Measurements from ENCODE around the gene DFFB. TPM values are rescaled to one million over a fixed set of nuclear protein-coding genes. Genes with fewer than 3 reads are reported as not detected.

The DFFB gene
- total RNA-seq, 2 experiments from 2014 or later = 8.8 to 10.2 TPM

DNA sequence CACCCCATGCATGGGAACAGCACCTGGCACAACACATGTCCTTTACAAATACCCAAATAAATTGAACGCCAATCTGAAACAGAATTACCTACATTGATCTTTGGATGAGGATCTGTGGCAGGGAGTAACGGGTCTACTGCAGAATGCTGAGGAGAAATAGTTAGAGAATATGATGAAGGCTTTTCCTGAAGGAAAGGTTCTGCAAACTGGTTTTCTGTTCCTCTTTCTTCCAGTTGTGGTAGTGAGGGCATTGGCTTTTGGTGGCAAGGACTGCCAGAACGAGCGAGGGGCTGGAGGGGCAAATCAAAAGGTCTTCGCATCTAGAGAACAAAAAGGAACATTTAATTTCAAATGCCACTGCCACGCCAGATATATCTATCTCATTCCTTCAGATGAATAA, 20.1 kb upstream of the DFFB start:
- no peak overlapping the region for H3K27ac Mint-ChIP-seq
- no peak for DNase-seq
- H3K9me3 Mint-ChIP-seq (ENCODE audit: insufficient read depth) = peaks cover 3% of the 10 kb centered on the region
- CTCF ChIA-PET = no interaction called here
- POLR2A ChIA-PET = no interaction called here
- no peaks in the 10 kb centered on the region for H3K27me3 Mint-ChIP-seq (ENCODE audit: low read depth)
- peaks cover 56% of the 10 kb centered on the region for H3K36me3 Mint-ChIP-seq (ENCODE audit: low read depth)
- no peaks in the 10 kb centered on the region for H3K4me1 Mint-ChIP-seq (ENCODE audit: low read depth)
- ATAC-seq = no peak
- H3K4me3 Mint-ChIP-seq = no peak overlapping the region

DNA sequence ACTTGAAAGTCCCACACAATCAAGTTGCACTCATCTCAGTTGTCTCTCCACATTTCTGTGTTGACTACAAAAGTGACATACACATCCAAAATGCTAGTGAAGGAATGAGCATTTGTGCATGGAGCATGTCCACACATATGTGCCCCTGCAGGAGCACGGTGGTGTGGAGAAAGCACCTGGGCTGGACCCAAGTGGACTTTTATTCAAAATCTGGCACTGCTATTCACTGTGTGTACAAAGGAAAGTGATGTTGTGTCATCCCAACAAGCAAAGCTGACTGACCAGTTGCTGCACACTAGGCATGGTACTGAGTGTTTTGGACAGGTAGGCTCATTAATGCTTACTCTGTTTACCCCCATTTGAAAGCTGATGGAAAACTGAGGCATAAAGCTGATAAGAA, 19.6 kb upstream of the DFFB start:
- POLR2A ChIA-PET = no interaction called here
- Mint-ChIP-seq H3K27me3 (ENCODE audit: low read depth) (no peaks in the 10 kb centered on the region), H3K4me3 (no peak overlapping the region), H3K27ac (no peak overlapping the region), H3K4me1 (ENCODE audit: low read depth) (no peaks in the 10 kb centered on the region), H3K36me3 (ENCODE audit: low read depth) (peaks cover 57% of the 10 kb centered on the region), H3K9me3 (ENCODE audit: insufficient read depth) (peaks cover 3% of the 10 kb centered on the region)
- no peak for ATAC-seq
- CTCF ChIA-PET = no interaction called here
- no peak for DNase-seq

DNA sequence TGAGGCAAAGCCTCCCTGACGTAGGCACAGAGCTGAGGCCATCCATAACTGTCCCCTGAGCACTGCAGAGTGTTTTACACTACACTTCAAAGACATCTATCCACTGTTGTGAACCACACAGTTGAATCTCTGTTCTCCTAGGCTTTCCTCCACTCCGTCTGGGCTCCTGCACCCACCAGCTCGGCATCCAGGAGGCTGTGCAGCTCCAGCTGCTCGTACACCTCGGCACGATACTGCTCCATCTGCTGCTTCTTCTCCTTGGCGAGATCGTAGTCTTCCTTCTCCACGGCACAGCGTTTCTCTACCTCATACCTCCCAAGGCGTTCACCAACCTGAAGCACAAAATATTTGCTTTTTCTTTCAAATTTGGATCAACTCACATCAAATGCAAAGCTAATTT, 18.5 kb upstream of the DFFB start:
- no peak overlapping the region for H3K27ac Mint-ChIP-seq
- H3K36me3 Mint-ChIP-seq (ENCODE audit: low read depth) = peaks cover 64% of the 10 kb centered on the region
- H3K27me3 Mint-ChIP-seq (ENCODE audit: low read depth) = no peaks in the 10 kb centered on the region
- POLR2A ChIA-PET = no interaction called here
- H3K4me1 Mint-ChIP-seq (ENCODE audit: low read depth) = no peaks in the 10 kb centered on the region
- H3K4me3 Mint-ChIP-seq = no peak overlapping the region
- ATAC-seq = no peak
- H3K9me3 Mint-ChIP-seq (ENCODE audit: insufficient read depth) = peaks cover 3% of the 10 kb centered on the region
- CTCF ChIA-PET = no interaction called here
- DNase-seq = no peak

DNA sequence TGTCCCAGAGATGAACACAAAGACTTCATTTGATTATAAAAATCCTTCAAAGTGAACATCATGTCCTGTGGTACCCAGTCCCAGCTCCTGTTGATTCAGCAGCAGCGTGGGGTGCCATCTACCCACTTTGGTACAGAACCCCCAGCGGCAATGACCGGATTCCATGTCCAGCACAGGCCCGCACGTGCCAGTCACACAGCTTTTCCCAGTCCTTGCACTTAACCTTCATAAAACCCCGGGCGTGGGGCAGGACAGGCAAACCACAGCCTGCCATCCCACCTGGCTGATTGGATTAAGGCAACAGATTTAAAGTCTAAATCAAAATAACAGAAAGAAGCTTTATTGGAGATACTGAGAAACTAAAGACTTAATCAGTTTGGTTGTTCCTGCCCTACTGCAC, 15.8 kb upstream of the DFFB start:
- peaks cover 62% of the 10 kb centered on the region for H3K36me3 Mint-ChIP-seq (ENCODE audit: low read depth)
- H3K27me3 Mint-ChIP-seq (ENCODE audit: low read depth) = no peaks in the 10 kb centered on the region
- no peak overlapping the region for H3K4me3 Mint-ChIP-seq
- peaks cover 3% of the 10 kb centered on the region for H3K9me3 Mint-ChIP-seq (ENCODE audit: insufficient read depth)
- no peaks in the 10 kb centered on the region for H3K4me1 Mint-ChIP-seq (ENCODE audit: low read depth)
- DNase-seq = no peak
- no peak for ATAC-seq
- ChIA-PET CTCF (no interaction called here), POLR2A (no interaction called here)
- no peak overlapping the region for H3K27ac Mint-ChIP-seq

DNA sequence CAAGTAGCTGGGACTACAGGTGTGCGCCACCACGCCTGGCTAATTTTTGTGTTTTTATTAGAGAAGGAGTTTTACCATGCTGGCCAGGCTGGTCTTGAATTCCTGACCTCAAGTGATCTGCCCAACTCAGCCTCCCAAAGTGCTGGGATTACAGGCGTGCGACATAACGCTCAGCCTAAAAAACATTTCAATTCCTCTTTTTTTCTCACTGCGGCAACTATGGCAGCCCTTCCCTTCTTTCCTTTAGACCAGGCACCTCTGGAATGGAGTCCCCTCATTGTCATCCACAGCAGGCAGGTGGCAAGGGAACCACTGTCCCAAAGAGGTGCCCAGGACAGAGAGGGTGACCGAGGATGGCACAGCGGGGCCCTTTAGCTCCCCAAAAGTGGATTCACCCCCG, 14.4 kb upstream of the DFFB start:
- DNase-seq (no peak), ATAC-seq (no peak)
- no peaks in the 10 kb centered on the region for H3K27me3 Mint-ChIP-seq (ENCODE audit: low read depth)
- H3K27ac Mint-ChIP-seq = no peak overlapping the region
- no peaks in the 10 kb centered on the region for H3K4me1 Mint-ChIP-seq (ENCODE audit: low read depth)
- ChIA-PET CTCF (no interaction called here), POLR2A (no interaction called here)
- H3K4me3 Mint-ChIP-seq = no peak overlapping the region
- H3K9me3 Mint-ChIP-seq (ENCODE audit: insufficient read depth) = no peaks in the 10 kb centered on the region
- peaks cover 54% of the 10 kb centered on the region for H3K36me3 Mint-ChIP-seq (ENCODE audit: low read depth)

DNA sequence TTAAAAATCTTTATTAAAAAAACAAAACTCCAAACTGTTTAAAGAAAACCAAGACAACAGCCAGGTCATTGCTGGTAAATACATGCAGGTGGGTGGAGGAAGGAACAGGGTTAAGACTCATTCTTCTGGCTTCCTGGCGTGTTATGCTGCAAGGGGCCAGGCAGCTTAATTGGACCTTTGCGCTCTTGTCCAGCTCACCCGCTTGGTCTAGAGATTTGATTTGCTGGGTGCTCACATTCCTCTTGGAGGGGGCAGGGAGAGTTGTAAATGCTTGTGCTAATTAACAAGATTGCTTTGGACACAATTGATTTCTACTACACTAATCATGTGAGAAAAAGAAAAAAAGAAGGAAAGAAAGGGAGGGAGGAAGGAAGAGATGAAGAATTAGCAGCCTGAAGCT, 10.7 kb upstream of the DFFB start:
- H3K9me3 Mint-ChIP-seq (ENCODE audit: insufficient read depth) = no peaks in the 10 kb centered on the region
- no peaks in the 10 kb centered on the region for H3K27me3 Mint-ChIP-seq (ENCODE audit: low read depth)
- ATAC-seq (no peak), DNase-seq (no peak)
- H3K36me3 Mint-ChIP-seq (ENCODE audit: low read depth) = peaks cover 29% of the 10 kb centered on the region
- POLR2A ChIA-PET = no interaction called here
- CTCF ChIA-PET = no interaction called here
- H3K4me3 Mint-ChIP-seq = no peak overlapping the region
- H3K4me1 Mint-ChIP-seq (ENCODE audit: low read depth) = no peaks in the 10 kb centered on the region
- no peak overlapping the region for H3K27ac Mint-ChIP-seq

DNA sequence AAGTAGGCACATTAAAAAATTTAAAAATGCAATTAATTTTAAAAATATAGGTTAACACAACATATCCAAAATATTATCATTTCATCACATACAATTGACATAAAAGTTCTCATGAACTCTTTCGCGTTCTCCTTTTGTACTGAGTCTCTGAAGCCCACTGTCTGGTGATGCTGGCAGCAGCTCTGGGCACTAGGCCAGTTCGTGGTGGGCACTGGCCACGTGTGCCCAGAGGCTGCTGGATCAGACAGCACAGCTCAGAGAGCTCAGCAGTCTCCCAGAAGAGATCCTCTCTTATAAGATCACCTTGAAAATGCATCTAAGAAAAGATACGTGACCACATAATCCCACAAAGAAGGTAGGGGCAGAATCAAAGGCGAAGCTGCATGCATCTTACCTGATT, 10.2 kb upstream of the DFFB start:
- no peak overlapping the region for H3K27ac Mint-ChIP-seq

DNA sequence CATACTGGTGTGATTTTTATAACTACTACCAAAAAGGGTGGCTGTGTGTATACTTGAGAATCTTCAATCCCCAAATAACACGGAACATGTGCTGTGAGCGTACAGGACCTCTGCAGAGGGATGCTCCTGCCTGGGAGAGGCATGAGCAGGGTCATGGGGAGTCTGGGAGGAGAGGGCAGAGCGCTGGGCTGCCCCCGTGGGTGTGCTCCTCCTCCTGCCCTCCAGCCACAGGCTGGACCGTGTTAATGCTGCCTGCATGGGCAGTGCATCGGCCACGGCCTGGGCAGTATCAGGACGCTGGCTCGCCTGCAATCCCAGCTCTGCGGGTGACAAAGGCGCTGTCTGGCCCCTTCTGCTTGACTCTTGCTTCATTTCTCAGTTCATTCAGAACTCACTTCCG, 6.4 kb upstream of the DFFB start:
- no peaks in the 10 kb centered on the region for H3K9me3 Mint-ChIP-seq (ENCODE audit: insufficient read depth)
- peaks cover 11% of the 10 kb centered on the region for H3K36me3 Mint-ChIP-seq (ENCODE audit: low read depth)
- ATAC-seq = no peak
- H3K27ac Mint-ChIP-seq = no peak overlapping the region
- H3K4me1 Mint-ChIP-seq (ENCODE audit: low read depth) = peaks cover 6% of the 10 kb centered on the region
- POLR2A ChIA-PET = no interaction called here
- CTCF ChIA-PET = no interaction called here
- no peak for DNase-seq
- no peaks in the 10 kb centered on the region for H3K27me3 Mint-ChIP-seq (ENCODE audit: low read depth)
- no peak overlapping the region for H3K4me3 Mint-ChIP-seq

More for the DNA sequence above, 10.2 kb upstream of the DFFB start:
- ChIA-PET POLR2A (no interaction called here), CTCF (interaction anchor here (1.2 kb wide), 1 partner anchor 10 kb away, joined by 3 read pairs; the partner anchor contains the start of genes CEP104 and DFFB)
- H3K36me3 Mint-ChIP-seq (ENCODE audit: low read depth) = peaks cover 27% of the 10 kb centered on the region
- ATAC-seq = no peak
- no peaks in the 10 kb centered on the region for H3K9me3 Mint-ChIP-seq (ENCODE audit: insufficient read depth)
- H3K4me3 Mint-ChIP-seq = no peak overlapping the region
- no peaks in the 10 kb centered on the region for H3K4me1 Mint-ChIP-seq (ENCODE audit: low read depth)
- DNase-seq = no peak
- no peaks in the 10 kb centered on the region for H3K27me3 Mint-ChIP-seq (ENCODE audit: low read depth)

DNA sequence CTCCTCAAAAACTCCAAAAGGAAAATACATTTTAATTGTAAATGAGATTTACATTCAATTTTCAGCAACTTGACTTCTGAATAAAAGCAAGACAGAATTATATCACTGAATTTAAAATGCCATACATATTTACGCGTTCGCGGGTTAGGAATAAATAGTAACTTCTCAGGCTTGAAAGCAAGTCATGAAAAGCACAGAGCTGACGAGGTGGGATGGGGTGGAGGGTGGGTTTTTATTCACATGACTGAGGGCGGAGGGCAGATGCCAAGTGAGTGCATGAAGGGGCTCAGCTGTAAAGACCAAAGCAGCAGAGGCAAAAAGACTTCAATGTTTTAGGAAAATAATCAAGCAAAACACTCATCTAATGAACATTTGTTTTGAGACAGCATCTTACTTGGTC, 6.0 kb upstream of the DFFB start:
- ATAC-seq (no peak), DNase-seq (no peak)
- no peaks in the 10 kb centered on the region for H3K27me3 Mint-ChIP-seq (ENCODE audit: low read depth)
- H3K27ac Mint-ChIP-seq = no peak overlapping the region
- H3K4me1 Mint-ChIP-seq (ENCODE audit: low read depth) = peaks cover 11% of the 10 kb centered on the region
- CTCF ChIA-PET = no interaction called here
- POLR2A ChIA-PET = no interaction called here
- H3K36me3 Mint-ChIP-seq (ENCODE audit: low read depth) = peaks cover 11% of the 10 kb centered on the region
- no peak overlapping the region for H3K4me3 Mint-ChIP-seq
- H3K9me3 Mint-ChIP-seq (ENCODE audit: insufficient read depth) = no peaks in the 10 kb centered on the region

DNA sequence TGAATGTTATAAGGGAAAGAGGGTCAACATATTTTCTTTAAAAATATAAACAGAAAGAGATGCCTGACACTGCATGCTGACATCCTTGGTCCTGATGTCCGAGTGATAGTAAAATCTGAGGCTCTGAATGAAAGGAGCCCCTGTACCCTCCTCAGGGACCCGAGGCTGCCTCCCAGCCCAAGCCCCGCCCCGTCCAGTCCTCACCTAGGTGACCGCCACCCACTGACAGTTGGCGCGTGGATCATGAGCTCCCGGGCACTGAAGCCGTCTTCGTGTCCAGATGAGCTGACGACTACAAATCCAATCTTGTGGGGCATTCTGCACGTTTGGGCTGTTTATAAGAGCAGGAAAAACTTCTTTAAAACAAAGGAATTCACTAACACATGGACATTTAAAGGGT, 5.2 kb upstream of the DFFB start:
- Mint-ChIP-seq H3K9me3 (ENCODE audit: insufficient read depth) (no peaks in the 10 kb centered on the region), H3K36me3 (ENCODE audit: low read depth) (peaks cover 7% of the 10 kb centered on the region), H3K27me3 (ENCODE audit: low read depth) (no peaks in the 10 kb centered on the region), H3K4me3 (no peak overlapping the region), H3K27ac (no peak overlapping the region), H3K4me1 (ENCODE audit: low read depth) (peaks cover 13% of the 10 kb centered on the region)
- DNase-seq (no peak), ATAC-seq (no peak)
- CTCF ChIA-PET = no interaction called here
- POLR2A ChIA-PET = no interaction called here

DNA sequence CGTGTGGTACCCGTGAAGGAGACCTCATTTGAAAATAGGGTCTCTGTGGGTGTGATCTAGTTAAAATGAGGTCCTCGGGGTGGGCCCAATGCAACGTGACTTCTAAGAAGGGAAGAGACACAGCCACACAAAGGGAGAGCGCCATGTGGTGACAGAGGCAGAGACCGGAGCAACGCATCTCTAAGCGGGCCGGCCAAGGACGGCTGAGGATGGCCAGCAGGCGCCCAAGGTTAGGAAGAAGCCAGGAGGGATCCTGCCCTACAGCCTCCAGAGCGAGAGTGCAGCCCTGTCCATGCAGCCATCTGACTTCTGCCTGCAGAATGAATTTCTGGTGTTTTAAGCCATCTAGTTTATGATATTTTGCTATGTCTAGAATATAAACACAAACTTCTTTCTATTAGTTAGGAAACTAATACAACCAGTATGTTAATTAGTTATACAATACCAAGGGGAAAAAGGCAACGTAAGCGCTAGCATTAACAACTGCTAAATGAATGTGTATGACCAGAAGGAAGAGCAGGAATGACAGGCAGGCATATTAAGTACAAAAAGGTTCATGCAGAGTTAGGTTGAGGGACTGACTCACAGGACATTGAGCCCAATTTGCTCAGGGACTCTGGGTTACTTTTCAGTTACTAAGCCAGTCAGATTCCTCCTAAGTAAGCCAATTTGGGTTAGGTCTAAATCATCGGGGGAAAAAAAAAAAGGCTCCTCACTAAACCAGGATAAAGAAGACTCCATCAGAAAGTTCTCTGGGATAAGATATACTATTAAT, 4.4 kb upstream of the DFFB start:
- H3K27me3 Mint-ChIP-seq (ENCODE audit: low read depth) = no peaks in the 10 kb centered on the region
- peaks cover 7% of the 10 kb centered on the region for H3K36me3 Mint-ChIP-seq (ENCODE audit: low read depth)
- POLR2A ChIA-PET = no interaction called here
- no peak overlapping the region for H3K4me3 Mint-ChIP-seq
- H3K4me1 Mint-ChIP-seq (ENCODE audit: low read depth) = peaks cover 16% of the 10 kb centered on the region
- no peak for DNase-seq
- H3K9me3 Mint-ChIP-seq (ENCODE audit: insufficient read depth) = no peaks in the 10 kb centered on the region
- no peak overlapping the region for H3K27ac Mint-ChIP-seq
- CTCF ChIA-PET = no interaction called here
- ATAC-seq = no peak

DNA sequence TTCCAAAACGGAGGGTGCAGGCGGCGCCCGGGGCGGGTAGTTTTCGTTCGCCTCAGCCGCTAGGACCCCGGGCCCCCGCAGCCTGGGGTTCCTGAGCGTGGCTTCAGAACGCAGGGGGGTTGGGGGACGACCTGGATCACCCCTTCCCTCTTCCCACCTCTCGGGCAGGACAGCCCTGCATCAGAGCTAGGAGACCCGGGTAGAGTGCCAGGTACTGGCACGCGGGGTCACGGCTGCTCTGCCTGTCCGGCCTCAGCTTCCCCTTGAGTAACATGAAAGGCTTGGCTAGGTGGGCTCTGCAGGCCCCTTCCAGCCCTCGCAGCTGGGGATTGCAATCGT, 484 bp downstream of the DFFB start:
- ATAC-seq = no peak
- ChIA-PET POLR2A (interaction anchor here (1.3 to 2.3 kb wide), 2 partner anchors 43 to 45 kb away, joined by 4 to 12 read pairs; partner anchors contain the start of gene C1orf174), CTCF (interaction anchor here (0.7 to 3.2 kb wide), 8 partner anchors 10 to 54 kb away, joined by 3 to 37 read pairs (median 5); partner anchors contain the start of gene C1orf174)
- Mint-ChIP-seq H3K27me3 (ENCODE audit: low read depth) (no peaks in the 10 kb centered on the region), H3K9me3 (ENCODE audit: insufficient read depth) (no peaks in the 10 kb centered on the region), H3K27ac (peak overlapping the region; percentile 91), H3K4me3 (peak overlapping the region; percentile 96), H3K4me1 (ENCODE audit: low read depth) (peaks cover 32% of the 10 kb centered on the region), H3K36me3 (ENCODE audit: low read depth) (peaks cover 6% of the 10 kb centered on the region)
- DNase-seq = no peak

Measured in activated CD8-positive, alpha-beta T cell treated with anti-CD3 and anti-CD28 coated beads, Interleukin-2, amount 10 ng/mL, durations not matched to agents 7 days and 5 days (primary cell).